ENCODE data around the gene DTYMK.
"Not testable (repeated sequence)": the region's sequence is repeated elsewhere in the genome, so short reads cannot be mapped to it uniquely, and the experiment has no call there.

GRCh38 chr2:241732513-241733186, 46.0 kb upstream of the DTYMK start:
- peak; percentile 26; the same call in 1 of the 2 replicates for TF ChIP-seq CTCF (conservative IDR thresholded peaks at IDR 0.05; ENCODE audit: low read depth, low read length)
- not testable (repeated sequence) for TF ChIP-seq POLR2A (IDR thresholded peaks at IDR 0.05; ENCODE audit: low read depth, low read length); USF2 (IDR thresholded peaks at IDR 0.05; ENCODE audit: low read depth, low read length); CEBPB (IDR thresholded peaks at IDR 0.05; ENCODE audit: low read depth, low read length); MAZ (IDR thresholded peaks at IDR 0.05; ENCODE audit: borderline replicate concordance, low read depth, low read length); RFX5 (IDR thresholded peaks at IDR 0.05; ENCODE audit: low read depth, low read length); MAFK (IDR thresholded peaks at IDR 0.05; ENCODE audit: low read depth, low read length); ELK1 (IDR thresholded peaks at IDR 0.05; ENCODE audit: borderline replicate concordance, low read depth, low read length); CHD1 (IDR thresholded peaks at IDR 0.05; ENCODE audit: low read depth, low read length); RCOR1 (IDR thresholded peaks at IDR 0.05; ENCODE audit: insufficient replicate concordance, low read length); FOS (IDR thresholded peaks at IDR 0.05; ENCODE audit: low read depth, low read length); NFE2L2 (IDR thresholded peaks at IDR 0.05; ENCODE audit: low read depth, low read length)
- TF ChIP-seq SMC3 (IDR thresholded peaks at IDR 0.05; ENCODE audit: low read depth, low read length), result peak; percentile 32
- peak; percentile 34 for TF ChIP-seq RAD21 (IDR thresholded peaks at IDR 0.05; ENCODE audit: low read length)
